WI38 (cell line): Measurements from ENCODE around the gene OGDH.

Experiments
- H3K4me3 ChIP-seq: 2 replicates; pipeline ENCODE4 v1.5.1; 2011; ENCODE audit warnings: low read depth, mild to moderate bottlenecking, control low read depth, low read length
- TF ChIP-seq, protein P1 (sequence below): IDR thresholded peaks from 2 replicates; pipeline ENCODE4 v1.5.1; 2012; ENCODE audit warnings: low read depth, mild to moderate bottlenecking, control low read depth, low read length

The OGDH gene

DNA sequence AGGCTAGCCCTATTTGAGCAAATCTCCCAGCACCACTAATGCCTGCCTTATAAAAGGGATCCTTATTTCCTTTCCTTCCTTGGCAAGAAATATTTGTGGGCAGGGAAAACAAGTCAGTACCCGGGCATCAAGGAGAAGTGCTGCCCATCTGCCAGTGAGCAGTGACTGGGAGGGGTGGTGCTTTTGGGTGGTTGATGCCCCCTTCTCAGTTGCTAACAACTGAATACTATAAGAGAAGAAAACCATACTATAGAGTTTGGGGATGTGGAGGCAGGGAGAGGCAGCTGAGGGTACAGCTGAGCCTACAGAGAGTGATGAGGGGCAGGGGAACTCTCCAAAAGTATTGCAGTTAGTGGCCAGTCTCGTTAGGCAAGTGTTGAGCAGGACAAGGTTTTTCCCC is 39.3 kb downstream of the OGDH start:
- TF ChIP-seq, protein P1, sequence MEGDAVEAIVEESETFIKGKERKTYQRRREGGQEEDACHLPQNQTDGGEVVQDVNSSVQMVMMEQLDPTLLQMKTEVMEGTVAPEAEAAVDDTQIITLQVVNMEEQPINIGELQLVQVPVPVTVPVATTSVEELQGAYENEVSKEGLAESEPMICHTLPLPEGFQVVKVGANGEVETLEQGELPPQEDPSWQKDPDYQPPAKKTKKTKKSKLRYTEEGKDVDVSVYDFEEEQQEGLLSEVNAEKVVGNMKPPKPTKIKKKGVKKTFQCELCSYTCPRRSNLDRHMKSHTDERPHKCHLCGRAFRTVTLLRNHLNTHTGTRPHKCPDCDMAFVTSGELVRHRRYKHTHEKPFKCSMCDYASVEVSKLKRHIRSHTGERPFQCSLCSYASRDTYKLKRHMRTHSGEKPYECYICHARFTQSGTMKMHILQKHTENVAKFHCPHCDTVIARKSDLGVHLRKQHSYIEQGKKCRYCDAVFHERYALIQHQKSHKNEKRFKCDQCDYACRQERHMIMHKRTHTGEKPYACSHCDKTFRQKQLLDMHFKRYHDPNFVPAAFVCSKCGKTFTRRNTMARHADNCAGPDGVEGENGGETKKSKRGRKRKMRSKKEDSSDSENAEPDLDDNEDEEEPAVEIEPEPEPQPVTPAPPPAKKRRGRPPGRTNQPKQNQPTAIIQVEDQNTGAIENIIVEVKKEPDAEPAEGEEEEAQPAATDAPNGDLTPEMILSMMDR = no peak
- H3K4me3 ChIP-seq = no peak overlapping the region

DNA sequence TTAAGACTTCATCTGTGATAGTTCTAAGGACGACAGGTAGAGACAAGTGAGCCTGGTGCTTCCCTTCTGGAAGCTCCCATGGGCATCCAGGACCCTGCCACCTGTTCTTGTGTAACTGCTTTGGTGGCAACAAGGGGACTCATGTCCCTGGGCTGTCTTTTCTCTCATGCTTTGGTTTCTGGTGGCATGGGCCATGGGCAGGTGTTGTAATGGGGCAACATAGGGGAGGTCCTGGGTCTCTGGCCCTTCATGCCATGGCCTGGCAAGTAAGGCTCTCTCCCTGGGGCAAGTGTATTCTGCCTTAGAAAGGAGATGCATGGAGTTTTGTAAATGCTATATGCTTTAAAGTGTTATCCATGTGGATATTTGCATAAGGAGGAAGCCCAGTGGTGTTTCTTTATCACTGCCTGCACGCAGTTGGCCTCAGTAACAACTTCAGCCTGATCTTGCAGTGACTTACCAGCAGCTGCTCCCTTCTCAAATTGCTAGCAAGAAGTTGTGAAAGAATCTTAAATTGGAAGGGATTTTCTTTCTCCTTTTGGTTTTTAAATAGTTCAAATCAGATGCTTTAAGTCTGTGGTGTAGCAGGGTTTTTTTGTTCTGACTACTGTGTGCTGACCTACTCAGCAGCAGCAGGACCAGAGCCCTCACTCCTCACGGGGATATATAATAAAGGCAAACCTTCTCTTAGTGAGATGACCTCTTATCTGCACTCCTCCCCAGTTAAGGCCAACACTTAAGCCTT is 39.9 kb downstream of the OGDH start:
- TF ChIP-seq, protein P1 = no peak

DNA sequence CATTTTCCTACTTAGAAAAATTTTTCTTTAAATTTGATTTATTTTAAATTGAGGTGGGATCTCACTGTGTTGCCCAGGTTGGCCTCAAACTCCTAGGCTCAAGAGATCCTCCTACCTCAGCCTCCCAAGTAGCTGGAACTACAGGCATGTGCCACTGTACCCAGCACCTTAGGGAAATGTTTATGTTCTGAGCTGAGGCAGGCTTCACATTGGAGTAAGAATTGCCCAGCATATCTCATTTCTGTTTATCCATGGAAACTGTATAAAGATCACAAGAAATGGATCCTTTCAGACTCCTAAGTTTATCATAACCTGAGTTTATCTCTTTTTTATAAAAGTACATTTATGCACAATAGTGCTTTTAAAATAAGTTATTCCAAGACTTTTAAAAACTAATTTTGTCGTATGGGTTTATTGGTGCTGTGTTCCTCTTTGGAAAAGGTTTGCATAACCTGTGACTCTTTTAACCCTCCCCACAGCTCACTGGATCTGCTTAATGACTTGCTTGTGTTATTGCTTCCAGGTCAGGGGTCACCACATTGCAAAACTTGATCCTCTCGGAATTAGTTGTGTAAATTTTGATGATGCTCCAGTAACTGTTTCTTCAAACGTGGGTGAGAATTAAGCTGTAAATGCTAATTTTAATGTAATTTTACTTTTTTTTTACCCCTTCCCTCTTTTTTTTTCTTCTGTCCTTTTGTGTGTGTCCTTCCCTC is 40.7 kb downstream of the OGDH start:
- H3K4me3 ChIP-seq = no peak overlapping the region
- TF ChIP-seq, protein P1 = no peak

More for the DNA sequence above, 39.9 kb downstream of the OGDH start:
- no peak overlapping the region for H3K4me3 ChIP-seq

DNA sequence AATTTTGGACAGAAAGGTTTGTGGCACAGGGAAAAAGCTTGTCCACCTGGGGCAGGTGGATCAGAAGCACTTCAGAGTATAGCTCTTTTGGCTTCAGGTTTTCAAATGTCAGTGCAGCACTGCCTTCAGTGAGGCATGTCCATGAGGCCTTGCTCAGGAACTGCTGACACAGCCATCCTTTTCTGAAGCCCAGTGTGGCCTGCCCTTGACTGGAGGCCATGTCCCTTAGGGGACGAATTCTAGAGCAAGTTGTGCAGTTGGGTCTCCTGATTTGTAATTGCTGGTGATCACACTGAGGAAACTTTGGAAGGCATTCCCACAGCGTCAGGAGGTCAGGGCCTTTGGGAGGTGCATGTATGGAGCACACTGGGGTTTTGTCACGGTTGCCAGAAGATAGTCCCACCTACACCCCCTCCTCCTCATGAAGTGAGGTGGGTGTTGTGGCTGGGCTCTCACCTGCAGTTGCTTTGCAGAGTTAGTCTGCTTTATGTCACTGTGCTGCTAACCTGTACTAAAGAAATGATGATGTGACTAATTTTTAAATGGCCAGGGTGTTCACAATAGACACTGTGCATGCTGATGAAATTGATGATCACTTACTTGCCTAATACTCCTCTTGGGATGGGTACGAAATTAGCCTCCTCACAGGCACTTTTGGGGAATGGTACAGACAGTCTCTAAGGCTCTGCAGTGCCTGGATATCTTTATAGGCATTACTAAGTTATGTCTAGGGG is 41.7 kb downstream of the OGDH start:
- TF ChIP-seq, protein P1 = no peak
- H3K4me3 ChIP-seq = no peak overlapping the region

DNA sequence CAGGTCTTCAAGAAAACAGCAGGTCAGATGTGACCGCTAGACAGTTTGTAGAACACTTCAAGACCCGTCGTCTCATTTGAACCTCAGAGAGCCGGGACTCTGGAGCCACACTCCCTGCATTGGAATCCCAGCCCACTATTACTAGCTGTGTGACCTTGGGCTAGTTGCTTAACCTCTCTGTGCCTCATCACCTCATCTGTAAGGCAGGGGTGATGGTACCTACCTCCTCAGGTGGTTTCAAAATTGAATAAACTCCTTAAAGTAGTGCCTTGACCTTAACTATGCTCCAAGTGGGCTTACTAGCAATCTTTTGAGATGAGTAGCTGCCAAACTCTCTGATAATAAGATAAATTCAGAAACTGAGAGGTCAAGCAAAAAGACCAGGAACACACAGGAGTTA is 43.8 kb downstream of the OGDH start:
- TF ChIP-seq, protein P1 = no peak
- H3K4me3 ChIP-seq = no peak overlapping the region

DNA sequence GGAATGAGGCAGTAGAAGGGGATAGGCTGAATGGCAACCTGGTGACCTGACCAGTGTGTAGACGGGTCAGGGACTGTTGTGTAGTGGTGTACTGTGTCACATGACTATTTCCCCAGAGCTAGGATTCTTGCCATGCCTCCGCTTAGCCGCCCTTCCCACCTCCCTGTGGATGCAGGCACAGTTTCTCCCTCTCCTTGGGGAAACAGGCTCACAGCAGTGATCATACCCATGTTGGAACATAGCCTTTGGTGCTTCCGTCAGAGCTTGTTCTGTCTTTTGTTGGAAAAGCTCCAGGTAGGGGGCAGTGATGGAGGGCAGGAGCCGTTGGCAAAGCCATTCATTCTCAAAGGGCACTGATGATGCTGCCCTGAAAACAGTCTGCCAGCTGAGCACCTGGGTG is 44.3 kb downstream of the OGDH start:
- TF ChIP-seq, protein P1 = no peak
- no peak overlapping the region for H3K4me3 ChIP-seq
